Suprapubic skin (tissue), 4 donors: ENCODE data around the gene SCAMP3. TPM values are rescaled to one million over a fixed set of nuclear protein-coding genes. Genes with fewer than 3 reads are reported as not detected.
A peak's percentile ranks its signal among the peaks of the same experiment; 100 is the strongest.
"Not testable (repeated sequence)": the region's sequence is repeated elsewhere in the genome, so short reads cannot be mapped to it uniquely, and the experiment has no call there.

ENCODE experiments used
- DNase-seq, 2 donors: peaks; one replicate each; pipeline ENCODE4 v3.0.0-alpha.2; 2019; ENCODE audit warnings: low spot score in 2 of 2
- H3K27ac ChIP-seq: fragments of 200-600 bp; sonication (generic); one replicate; pipeline ENCODE4 v1.5.1; 2019
- H3K27me3 ChIP-seq: fragments of 200-600 bp; sonication (generic); one replicate; pipeline ENCODE4 v1.5.1; 2019
- H3K36me3 ChIP-seq: fragments of 200-600 bp; sonication (generic); one replicate; pipeline ENCODE4 v1.5.1; 2019
- H3K4me1 ChIP-seq: fragments of 200-600 bp; sonication (generic); one replicate; pipeline ENCODE4 v1.5.1; 2019
- H3K4me3 ChIP-seq: fragments of 200-600 bp; sonication (generic); one replicate; pipeline ENCODE4 v1.5.1; 2019; ENCODE audit warnings: mild to moderate bottlenecking
- H3K9me3 ChIP-seq: fragments of 200-600 bp; sonication (generic); one replicate; pipeline ENCODE4 v1.5.1; 2019
- CTCF ChIP-seq, 2 donors: fragments of 200-600 bp in 1 of 2; fragments of 450-650 bp in 1 of 2; sonication (generic) in 1 of 2; IDR thresholded peaks; one replicate each; pipeline ENCODE4 v1.5.1; 2016 to 2019; ENCODE audit warnings: antibody characterized with exemption in 2 of 2, mild to moderate bottlenecking in 1 of 2, moderate library complexity in 1 of 2
- EP300 ChIP-seq: sonication (generic); formaldehyde crosslinking; IDR thresholded peaks from one replicate; pipeline ENCODE4 v1.6.1; 2017; ENCODE audit warnings: antibody characterized with exemption
- POLR2A ChIP-seq, 2 donors: fragments of 450-650 bp; IDR thresholded peaks; one replicate each; pipeline ENCODE4 v1.6.1; 2017; ENCODE audit warnings: antibody characterized with exemption in 2 of 2, mild to moderate bottlenecking in 2 of 2, moderate library complexity in 2 of 2
- POLR2AphosphoS5 ChIP-seq, 3 donors: sonication (generic); formaldehyde crosslinking; IDR thresholded peaks; one replicate each; pipeline ENCODE4 v1.6.1; 2017; ENCODE audit warnings: antibody characterized with exemption in 3 of 3
- WGBS: methylation state at CpG from one replicate; pipeline ENCODE4 v1.1.5; 2018; 5-methylcytosine and 5-hydroxymethylcytosine counted together
- total RNA-seq, 4 donors: library from RNA; depleted of rRNA; stranded (reverse); fragments of >200 nt; gene quantifications; one replicate each; pipeline ENCODE4 v1.1.0, GENCODE V29; 2016

SCAMP3 gene
- total RNA-seq, 4 donors from 2014 or later = 45.1 to 73.3 (median 67.6) TPM

- DNase-seq = no peak
- under 1% methylated on average over 19 of the region's 19 CpGs for WGBS
- TF ChIP-seq POLR2A (IDR thresholded peaks at IDR 0.05) = no peak
- TF ChIP-seq CTCF (IDR thresholded peaks at IDR 0.05) = no peak
- no peak for TF ChIP-seq EP300
- no peak for TF ChIP-seq POLR2AphosphoS5 (IDR thresholded peaks at IDR 0.05)
- Histone ChIP-seq H3K27ac (peak overlapping the region; percentile 76), H3K36me3 (no peaks in the 10 kb centered on the region), H3K4me3 (peak overlapping the region; percentile 74), H3K4me1 (peaks cover 27% of the 10 kb centered on the region), H3K27me3 (no peaks in the 10 kb centered on the region), H3K9me3 (no peaks in the 10 kb centered on the region)
Measured at GRCh38 chr1:155226910-155227260, 35.3 kb downstream of the SCAMP3 start.

DNA sequence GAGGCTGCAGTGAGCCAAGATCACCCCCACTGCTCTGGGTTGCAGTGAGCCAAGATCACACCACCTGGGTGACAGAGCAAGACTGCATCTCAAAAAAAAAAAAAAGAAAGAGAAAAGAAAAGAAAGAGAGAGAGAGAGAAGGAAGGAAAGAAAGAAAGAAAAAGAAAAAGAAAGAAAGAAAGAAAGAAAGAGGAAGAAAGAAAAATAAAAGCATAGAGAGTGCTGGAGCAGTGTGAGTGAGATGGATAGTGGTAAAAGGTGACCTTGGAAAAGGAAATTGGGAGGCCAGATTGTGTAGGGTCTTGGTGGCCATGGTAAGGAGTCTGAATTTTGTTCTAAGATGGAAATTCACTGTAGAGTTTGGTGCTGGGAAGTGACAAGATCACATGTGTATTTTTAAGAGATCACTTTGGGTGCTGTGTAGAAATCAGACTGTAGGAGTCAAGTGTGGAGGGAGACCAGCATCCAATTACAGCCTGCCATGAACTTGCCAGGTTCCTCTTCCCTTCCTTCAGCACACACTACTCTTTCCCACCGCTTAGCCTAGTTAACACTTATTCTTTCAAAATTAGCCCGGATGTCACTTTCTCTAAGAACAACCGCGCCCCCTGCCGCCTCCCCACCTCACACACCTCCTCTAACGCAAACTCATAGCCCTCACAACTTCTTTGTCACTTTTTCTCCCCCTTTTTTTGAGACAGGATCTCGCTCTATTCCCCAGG lies 35.8 kb downstream of the SCAMP3 start:
- TF ChIP-seq CTCF (IDR thresholded peaks at IDR 0.05) (peak in 1 of 2 donors; percentile 42), POLR2A (IDR thresholded peaks at IDR 0.05) (no peak)
- H3K4me1 ChIP-seq = peaks cover 27% of the 10 kb centered on the region
- no peaks in the 10 kb centered on the region for H3K27me3 ChIP-seq
- peak in 1 of 2 donors; percentile 85 for DNase-seq
- H3K4me3 ChIP-seq = peak overlapping the region; percentile 74
- 0% methylated on average over 7 of the region's 7 CpGs for WGBS
- peak overlapping the region; percentile 76 for H3K27ac ChIP-seq
- no peaks in the 10 kb centered on the region for H3K9me3 ChIP-seq
- H3K36me3 ChIP-seq = no peaks in the 10 kb centered on the region

GRCh38 chr1:155225404-155225759 lies 36.8 kb downstream of the SCAMP3 start:
- H3K4me1 ChIP-seq = peaks cover 27% of the 10 kb centered on the region
- not testable (repeated sequence) for H3K4me3 ChIP-seq, H3K36me3 ChIP-seq, H3K27ac ChIP-seq, H3K27me3 ChIP-seq, DNase-seq, H3K9me3 ChIP-seq
- WGBS = 96% methylated on average over 8 of the region's 8 CpGs

DNA sequence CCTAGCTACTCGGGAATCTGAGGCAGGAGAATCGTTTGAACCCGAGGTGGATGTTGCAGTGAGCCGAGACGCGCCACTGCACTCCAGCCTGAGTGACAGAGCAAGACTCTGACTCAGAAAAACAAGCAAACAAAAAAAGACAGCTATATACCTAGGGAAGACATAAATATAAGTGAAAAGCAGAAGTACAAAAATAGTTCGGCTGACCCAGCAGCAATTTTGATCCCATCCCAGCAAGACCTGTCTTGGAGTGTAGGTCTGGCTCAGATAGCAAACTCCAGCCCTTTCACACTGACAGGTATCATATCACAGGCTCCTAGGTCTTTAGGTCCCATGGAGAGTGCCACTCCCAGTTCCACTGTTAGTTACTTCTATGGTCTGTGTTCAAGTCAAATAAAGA lies 39.1 kb downstream of the SCAMP3 start:
- Histone ChIP-seq H3K36me3 (no peaks in the 10 kb centered on the region), H3K27me3 (no peaks in the 10 kb centered on the region), H3K27ac (no peak overlapping the region), H3K4me1 (peaks cover 32% of the 10 kb centered on the region), H3K4me3 (no peak overlapping the region), H3K9me3 (no peaks in the 10 kb centered on the region)
- no peak for TF ChIP-seq EP300
- TF ChIP-seq POLR2A (IDR thresholded peaks at IDR 0.05) = no peak
- TF ChIP-seq CTCF (IDR thresholded peaks at IDR 0.05) = no peak
- no peak for TF ChIP-seq POLR2AphosphoS5 (IDR thresholded peaks at IDR 0.05)
- DNase-seq = no peak
- WGBS = 86% methylated on average over 7 of the region's 7 CpGs

DNA sequence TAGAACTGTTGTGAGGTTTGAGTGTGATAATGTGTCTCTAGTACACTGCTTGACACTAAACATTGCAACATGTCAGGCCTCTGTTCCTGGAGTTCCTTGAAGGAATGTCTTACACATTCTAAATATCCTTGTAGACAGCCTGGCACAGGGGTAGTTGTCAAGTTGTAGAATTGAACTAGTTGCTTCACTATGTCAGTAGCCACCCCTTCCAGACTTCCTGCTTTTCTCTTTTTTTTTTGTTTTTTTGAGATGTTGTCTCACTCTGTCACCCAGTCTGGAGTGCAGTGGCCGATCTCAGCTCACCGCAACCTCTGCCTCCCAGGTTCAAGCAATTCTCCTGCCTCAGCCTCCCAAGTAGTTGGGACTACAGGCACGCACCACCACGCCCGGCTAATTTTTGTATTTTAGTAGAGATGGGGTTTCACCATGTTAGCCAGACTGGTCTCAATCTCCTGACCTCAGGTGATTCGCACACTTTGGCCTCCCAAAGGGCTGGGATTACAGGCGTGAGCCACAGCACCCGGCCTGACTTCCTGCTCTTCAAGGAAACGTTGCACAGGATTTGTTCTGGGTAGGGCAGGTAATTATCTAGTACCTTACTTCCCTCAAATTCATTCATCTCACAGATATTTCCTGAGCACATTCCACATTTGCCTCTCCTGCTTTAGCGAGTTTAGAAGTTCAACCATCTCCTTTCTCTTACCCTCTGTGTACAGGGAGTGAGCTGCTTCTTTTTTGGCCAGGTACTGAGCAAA lies 41.8 kb downstream of the SCAMP3 start:
- not testable (repeated sequence) for H3K4me3 ChIP-seq, DNase-seq, H3K9me3 ChIP-seq, H3K36me3 ChIP-seq, H3K27ac ChIP-seq, H3K27me3 ChIP-seq
- 77% methylated on average over 10 of the region's 10 CpGs for WGBS
- H3K4me1 ChIP-seq = peaks cover 12% of the 10 kb centered on the region

GRCh38 chr1:155219592-155220031 lies 42.5 kb downstream of the SCAMP3 start:
- H3K27ac ChIP-seq = no peak overlapping the region
- no peak overlapping the region for H3K4me3 ChIP-seq
- WGBS = 11% methylated on average over 1 of the region's 1 CpG
- no peak for DNase-seq
- peaks cover 7% of the 10 kb centered on the region for H3K4me1 ChIP-seq
- TF ChIP-seq EP300 (no peak), CTCF (IDR thresholded peaks at IDR 0.05) (no peak), POLR2A (IDR thresholded peaks at IDR 0.05) (no peak), POLR2AphosphoS5 (IDR thresholded peaks at IDR 0.05) (no peak)
- H3K36me3 ChIP-seq = no peaks in the 10 kb centered on the region
- H3K27me3 ChIP-seq = no peaks in the 10 kb centered on the region
- H3K9me3 ChIP-seq = no peaks in the 10 kb centered on the region
